ENCODE measurements around the gene FHL3.

DNA sequence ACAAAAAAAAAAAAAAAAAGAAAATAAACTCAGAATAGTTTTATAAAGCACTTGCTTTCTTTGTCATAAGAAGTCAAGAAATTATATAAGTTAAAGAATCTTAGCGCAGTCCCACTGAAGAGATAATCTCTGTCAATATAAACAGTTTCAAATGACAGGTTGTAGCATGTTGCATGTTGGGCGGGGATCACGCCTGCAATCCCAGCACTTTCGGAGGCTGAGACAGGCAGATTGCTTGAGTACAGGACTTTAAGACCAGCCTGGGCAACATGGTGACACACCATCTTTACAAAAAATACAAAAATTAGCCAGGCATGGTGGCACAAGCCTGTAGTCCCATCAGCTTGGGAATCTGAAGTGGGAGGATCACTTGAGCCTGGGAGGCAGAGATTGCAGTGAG is 40.0 kb downstream of the FHL3 start:
- TF ChIP-seq, protein P1, sequence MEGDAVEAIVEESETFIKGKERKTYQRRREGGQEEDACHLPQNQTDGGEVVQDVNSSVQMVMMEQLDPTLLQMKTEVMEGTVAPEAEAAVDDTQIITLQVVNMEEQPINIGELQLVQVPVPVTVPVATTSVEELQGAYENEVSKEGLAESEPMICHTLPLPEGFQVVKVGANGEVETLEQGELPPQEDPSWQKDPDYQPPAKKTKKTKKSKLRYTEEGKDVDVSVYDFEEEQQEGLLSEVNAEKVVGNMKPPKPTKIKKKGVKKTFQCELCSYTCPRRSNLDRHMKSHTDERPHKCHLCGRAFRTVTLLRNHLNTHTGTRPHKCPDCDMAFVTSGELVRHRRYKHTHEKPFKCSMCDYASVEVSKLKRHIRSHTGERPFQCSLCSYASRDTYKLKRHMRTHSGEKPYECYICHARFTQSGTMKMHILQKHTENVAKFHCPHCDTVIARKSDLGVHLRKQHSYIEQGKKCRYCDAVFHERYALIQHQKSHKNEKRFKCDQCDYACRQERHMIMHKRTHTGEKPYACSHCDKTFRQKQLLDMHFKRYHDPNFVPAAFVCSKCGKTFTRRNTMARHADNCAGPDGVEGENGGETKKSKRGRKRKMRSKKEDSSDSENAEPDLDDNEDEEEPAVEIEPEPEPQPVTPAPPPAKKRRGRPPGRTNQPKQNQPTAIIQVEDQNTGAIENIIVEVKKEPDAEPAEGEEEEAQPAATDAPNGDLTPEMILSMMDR (IDR thresholded peaks at IDR 0.05; ENCODE audit: insufficient read depth, low read length, poor library complexity, severe bottlenecking): no peak
- TF ChIP-seq EZH2phosphoT487 (conservative IDR thresholded peaks at IDR 0.05; ENCODE audit: low read length): no peak
